ENCODE data around the gene ARRB1. TPM values are rescaled to one million over a fixed set of nuclear protein-coding genes. Genes with fewer than 3 reads are reported as not detected.

The ARRB1 gene
- polyA plus RNA-seq, 1 experiment: 36.9 TPM

- Histone ChIP-seq H3K27ac (ENCODE audit: low read depth, low read length) (peak overlapping the region; percentile 3), H3K9me3 (ENCODE audit: control insufficient read depth, insufficient read depth, low read length) (no peaks in the 10 kb centered on the region), H3K27me3 (ENCODE audit: control insufficient read depth, insufficient read depth, low read length) (no peaks in the 10 kb centered on the region), H3K4me3 (ENCODE audit: low read depth, low read length) (no peak overlapping the region)
- TF ChIP-seq CTCF (IDR thresholded peaks at IDR 0.05; ENCODE audit: low read depth, low read length): no peak
- ChIA-PET CTCF (interaction anchor here (1.2 to 7.9 kb wide), 4 partner anchors 10 to 57 kb away, joined by 3 to 105 read pairs (median 10); no protein-coding TSS in a partner anchor), POLR2A (interaction anchor here (0.6 to 1.9 kb wide), 11 partner anchors 8 to 70 kb away, joined by 3 to 11 read pairs (median 5); partner anchors contain the start of gene ARRB1)
- peak; percentile 63 for DNase-seq (ENCODE audit: low read depth, low spot score)
Measured at GRCh38 chr11:75330291-75330690, 21.2 kb downstream of the ARRB1 start.

GRCh38 chr11:75328426-75329277, 22.8 kb downstream of the ARRB1 start:
- no peak for DNase-seq (ENCODE audit: low read depth, low spot score)
- ChIA-PET POLR2A (no interaction called here), CTCF (interaction anchor here (0.7 to 7.9 kb wide), 8 partner anchors 11 to 72 kb away, joined by 3 to 105 read pairs (median 6); no protein-coding TSS in a partner anchor)
- Histone ChIP-seq H3K27me3 (ENCODE audit: control insufficient read depth, insufficient read depth, low read length) (no peaks in the 10 kb centered on the region), H3K9me3 (ENCODE audit: control insufficient read depth, insufficient read depth, low read length) (no peaks in the 10 kb centered on the region), H3K4me3 (ENCODE audit: low read depth, low read length) (no peak overlapping the region), H3K27ac (ENCODE audit: low read depth, low read length) (peak overlapping the region; percentile 34)
- peak; percentile 86 for TF ChIP-seq CTCF (IDR thresholded peaks at IDR 0.05; ENCODE audit: low read depth, low read length)

- POLR2A ChIA-PET: interaction anchor here (0.6 to 1.1 kb wide), 6 partner anchors 12 to 59 kb away, joined by 3 to 7 read pairs (median 4); no protein-coding TSS in a partner anchor
- Histone ChIP-seq H3K27me3 (ENCODE audit: control insufficient read depth, insufficient read depth, low read length) (no peaks in the 10 kb centered on the region), H3K27ac (ENCODE audit: low read depth, low read length) (peak overlapping the region; percentile 83), H3K4me3 (ENCODE audit: low read depth, low read length) (no peak overlapping the region), H3K9me3 (ENCODE audit: control insufficient read depth, insufficient read depth, low read length) (no peaks in the 10 kb centered on the region)
- CTCF ChIA-PET: interaction anchor here (0.6 to 7.9 kb wide), 4 partner anchors 29 to 60 kb away, joined by 3 to 105 read pairs (median 8); no protein-coding TSS in a partner anchor
- no peak for DNase-seq (ENCODE audit: low read depth, low spot score)
- no peak for TF ChIP-seq CTCF (IDR thresholded peaks at IDR 0.05; ENCODE audit: low read depth, low read length)
Measured at GRCh38 chr11:75326439-75326810, 25.0 kb downstream of the ARRB1 start.

- Histone ChIP-seq H3K9me3 (ENCODE audit: control insufficient read depth, insufficient read depth, low read length) (no peaks in the 10 kb centered on the region), H3K27me3 (ENCODE audit: control insufficient read depth, insufficient read depth, low read length) (no peaks in the 10 kb centered on the region), H3K27ac (ENCODE audit: low read depth, low read length) (peak overlapping the region; percentile 83), H3K4me3 (ENCODE audit: low read depth, low read length) (no peak overlapping the region)
- peak; percentile 79 for DNase-seq (ENCODE audit: low read depth, low spot score)
- POLR2A ChIA-PET: interaction anchor here (0.6 to 1.1 kb wide), 6 partner anchors 8 to 60 kb away, joined by 3 to 7 read pairs (median 4); no protein-coding TSS in a partner anchor
- no peak for TF ChIP-seq CTCF (IDR thresholded peaks at IDR 0.05; ENCODE audit: low read depth, low read length)
- CTCF ChIA-PET: interaction anchor here (0.6 to 7.9 kb wide), 3 partner anchors 28 to 61 kb away, joined by 3 to 105 read pairs (median 12); no protein-coding TSS in a partner anchor
Measured at GRCh38 chr11:75325713-75326438, 25.6 kb downstream of the ARRB1 start.

Data from AG04450 (cell line).